ENCODE measurements around the gene KRTAP1-4.
"Not testable (repeated sequence)": the region's sequence is repeated elsewhere in the genome, so short reads cannot be mapped to it uniquely, and the experiment has no call there.

The KRTAP1-4 gene

GRCh38 chr17:41048441-41048840 is 18.4 kb upstream of the KRTAP1-4 start:
- peak; percentile 21 for DNase-seq (ENCODE audit: low spot score)

GRCh38 chr17:41046735-41047465 is 16.9 kb upstream of the KRTAP1-4 start, which contains the start of gene KRTAP2-1:
TSS of gene KRTAP2-1 (minus strand) at chr17:41047316. CDS start at chr17:41047267, 49 bp downstream.
- DNase-seq (ENCODE audit: low spot score) = not testable (repeated sequence)

GRCh38 chr17:41042953-41043352 is 13.0 kb upstream of the KRTAP1-4 start:
- DNase-seq (ENCODE audit: low spot score) = no peak

- not testable (repeated sequence) for DNase-seq (ENCODE audit: low spot score)
Observed at GRCh38 chr17:41040783-41041571, 11.0 kb upstream of the KRTAP1-4 start, which contains the start of gene KRTAP1-1. TSS of gene KRTAP1-1 (minus strand) at chr17:41041450. CDS start at chr17:41041397, 53 bp downstream.

- no peak for DNase-seq (ENCODE audit: low spot score)
Observed at GRCh38 chr17:41037853-41038350, 7.9 kb upstream of the KRTAP1-4 start.

- not testable (repeated sequence) for DNase-seq (ENCODE audit: low spot score)
Observed at GRCh38 chr17:41034346-41034935, 4.4 kb upstream of the KRTAP1-4 start, which contains the start of gene KRTAP1-3. TSS of gene KRTAP1-3 (minus strand) at chr17:41034874. CDS start at chr17:41034821, 53 bp downstream.

GRCh38 chr17:41026715-41027471 is 3.1 kb downstream of the KRTAP1-4 start, which contains the start of gene KRTAP1-5:
TSS of gene KRTAP1-5 (minus strand) at chr17:41027208. CDS start at chr17:41027155, 53 bp downstream.
- no peak for DNase-seq (ENCODE audit: low spot score)

GRCh38 chr17:41024697-41025096 is 5.3 kb downstream of the KRTAP1-4 start:
- DNase-seq (ENCODE audit: low spot score) = no peak

GRCh38 chr17:41020336-41020735 is 9.7 kb downstream of the KRTAP1-4 start:
- no peak for DNase-seq (ENCODE audit: low spot score)

GRCh38 chr17:41019415-41019814 is 10.6 kb downstream of the KRTAP1-4 start:
- no peak for DNase-seq (ENCODE audit: low spot score)

GRCh38 chr17:41018541-41018940 is 11.5 kb downstream of the KRTAP1-4 start:
- no peak for DNase-seq (ENCODE audit: low spot score)

GRCh38 chr17:41016578-41017215 is 13.3 kb downstream of the KRTAP1-4 start:
- no peak for DNase-seq (ENCODE audit: low spot score)

- no peak for DNase-seq (ENCODE audit: low spot score)
Observed at GRCh38 chr17:41015454-41015853, 14.5 kb downstream of the KRTAP1-4 start.

- DNase-seq (ENCODE audit: low spot score) = no peak
Observed at GRCh38 chr17:41013606-41014005, 16.4 kb downstream of the KRTAP1-4 start.

GRCh38 chr17:41013181-41013580 is 16.8 kb downstream of the KRTAP1-4 start:
- no peak for DNase-seq (ENCODE audit: low spot score)

GRCh38 chr17:41012326-41013120 is 17.5 kb downstream of the KRTAP1-4 start:
- no peak for DNase-seq (ENCODE audit: low spot score)

GRCh38 chr17:41010441-41010840 is 19.6 kb downstream of the KRTAP1-4 start:
- DNase-seq (ENCODE audit: low spot score) = no peak

GRCh38 chr17:41009936-41010335 is 20.1 kb downstream of the KRTAP1-4 start:
- DNase-seq (ENCODE audit: low spot score) = no peak

- DNase-seq (ENCODE audit: low spot score) = no peak
Observed at GRCh38 chr17:41009301-41009760, 20.7 kb downstream of the KRTAP1-4 start.

GRCh38 chr17:41008811-41009210 is 21.2 kb downstream of the KRTAP1-4 start, which contains the start of gene KRTAP3-1:
TSS of gene KRTAP3-1 (minus strand) at chr17:41009128. CDS start at chr17:41009074, 54 bp downstream.
- DNase-seq (ENCODE audit: low spot score) = no peak
